Measurements from ENCODE around the gene NME3.

The NME3 gene

GRCh38 chr16:1771864-1772361 lies 570 bp upstream of the NME3 start:
- DNase-seq (ENCODE audit: low read depth) = no peak
- TF ChIP-seq CTCF (conservative IDR thresholded peaks at IDR 0.05; ENCODE audit: low read depth, low read length) = no peak
- peak overlapping the region; percentile 67 for H3K4me3 ChIP-seq (ENCODE audit: low read length)

GRCh38 chr16:1770328-1771187 lies 785 bp downstream of the NME3 start:
- TF ChIP-seq CTCF (conservative IDR thresholded peaks at IDR 0.05; ENCODE audit: low read depth, low read length) = no peak
- no peak for DNase-seq (ENCODE audit: low read depth)
- H3K4me3 ChIP-seq (ENCODE audit: low read length) = peak overlapping the region; percentile 67

- no peak for TF ChIP-seq CTCF (conservative IDR thresholded peaks at IDR 0.05; ENCODE audit: low read depth, low read length)
- H3K4me3 ChIP-seq (ENCODE audit: low read length) = no peak overlapping the region
Observed at GRCh38 chr16:1769402-1770300, 1.7 kb downstream of the NME3 start.

GRCh38 chr16:1768767-1769401 lies 2.5 kb downstream of the NME3 start:
- H3K4me3 ChIP-seq (ENCODE audit: low read length) = no peak overlapping the region
- TF ChIP-seq CTCF (conservative IDR thresholded peaks at IDR 0.05; ENCODE audit: low read depth, low read length) = no peak
- no peak for DNase-seq (ENCODE audit: low read depth)

More at GRCh38 chr16:1769402-1770300, 1.7 kb downstream of the NME3 start:
- no peak for DNase-seq (ENCODE audit: low read depth)

GRCh38 chr16:1768061-1768766 lies 3.1 kb downstream of the NME3 start:
- no peak overlapping the region for H3K4me3 ChIP-seq (ENCODE audit: low read length)
- no peak for DNase-seq (ENCODE audit: low read depth)
- TF ChIP-seq CTCF (conservative IDR thresholded peaks at IDR 0.05; ENCODE audit: low read depth, low read length) = no peak

Data from retinal pigment epithelial cell (primary cell).